ENCODE measurements around the gene CCL27. TPM values are rescaled to one million over a fixed set of nuclear protein-coding genes. Genes with fewer than 3 reads are reported as not detected.

CCL27 gene
- total RNA-seq, 6 experiments from 2014 or later: 0.88 TPM; not detected in 5

DNA sequence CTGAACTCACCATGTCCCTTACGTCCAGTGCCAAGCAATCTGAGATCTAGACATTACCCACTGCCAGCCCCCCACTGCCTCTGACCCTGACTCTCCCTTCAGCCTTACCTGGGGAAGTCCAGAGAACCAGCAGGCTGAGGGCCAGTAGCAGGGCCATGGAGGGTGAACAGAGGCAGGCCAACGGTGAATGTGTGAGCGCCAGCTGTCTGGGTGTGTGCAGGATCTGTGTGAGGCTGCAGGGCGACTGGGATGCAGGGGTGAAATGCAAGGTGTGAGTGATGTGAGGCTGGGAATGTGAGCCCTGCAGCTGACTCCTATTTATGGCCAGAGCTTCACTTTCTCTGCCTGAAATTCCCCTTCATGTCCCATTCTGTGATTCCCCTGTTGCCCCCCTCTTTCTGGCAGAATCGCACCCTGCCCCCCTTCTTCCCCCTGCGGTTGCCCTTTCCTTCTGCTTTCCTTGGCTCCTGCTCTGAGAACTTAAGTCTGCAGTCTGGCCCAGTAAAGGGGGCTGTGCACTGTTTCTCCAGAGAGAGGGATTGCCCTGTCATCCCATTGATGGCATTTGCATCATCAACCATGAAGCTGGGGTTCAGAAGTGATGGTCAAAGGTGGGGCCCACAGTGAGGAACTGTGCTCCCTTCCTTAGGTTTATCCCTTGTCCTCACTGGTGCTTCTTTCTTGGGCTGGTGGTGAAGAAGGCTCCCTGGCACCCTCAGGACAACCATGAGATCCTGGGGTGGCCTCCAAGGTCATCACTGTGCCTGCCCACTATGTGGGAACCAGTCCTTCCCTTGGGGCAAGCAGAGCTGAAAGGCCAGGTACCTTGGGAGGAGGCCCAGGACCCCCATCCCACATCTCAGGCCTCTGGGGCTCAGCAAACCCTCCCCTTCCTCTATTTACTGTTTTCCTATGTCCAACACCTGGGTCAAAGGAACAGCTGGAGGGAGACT lies 28.8 kb upstream of the CCL27 start, which contains the start of gene CCL19:
Gene CCL19 (minus strand): TSS at position 294 of the 953 bp plus-strand sequence. CDS start 137 bp downstream, at position 157.
- Mint-ChIP-seq H3K4me3 (no peak within 1 kb of the TSS), H3K27me3 (ENCODE audit: insufficient read depth) (peaks cover 2% of the 10 kb centered on the region), H3K4me1 (ENCODE audit: low read depth) (peaks cover 8% of the 10 kb centered on the region), H3K36me3 (ENCODE audit: low read depth) (no peaks in the 10 kb centered on the region), H3K27ac (no peak within 1 kb of the TSS), H3K9me3 (no peaks in the 10 kb centered on the region)
- TF ChIP-seq, protein P1, sequence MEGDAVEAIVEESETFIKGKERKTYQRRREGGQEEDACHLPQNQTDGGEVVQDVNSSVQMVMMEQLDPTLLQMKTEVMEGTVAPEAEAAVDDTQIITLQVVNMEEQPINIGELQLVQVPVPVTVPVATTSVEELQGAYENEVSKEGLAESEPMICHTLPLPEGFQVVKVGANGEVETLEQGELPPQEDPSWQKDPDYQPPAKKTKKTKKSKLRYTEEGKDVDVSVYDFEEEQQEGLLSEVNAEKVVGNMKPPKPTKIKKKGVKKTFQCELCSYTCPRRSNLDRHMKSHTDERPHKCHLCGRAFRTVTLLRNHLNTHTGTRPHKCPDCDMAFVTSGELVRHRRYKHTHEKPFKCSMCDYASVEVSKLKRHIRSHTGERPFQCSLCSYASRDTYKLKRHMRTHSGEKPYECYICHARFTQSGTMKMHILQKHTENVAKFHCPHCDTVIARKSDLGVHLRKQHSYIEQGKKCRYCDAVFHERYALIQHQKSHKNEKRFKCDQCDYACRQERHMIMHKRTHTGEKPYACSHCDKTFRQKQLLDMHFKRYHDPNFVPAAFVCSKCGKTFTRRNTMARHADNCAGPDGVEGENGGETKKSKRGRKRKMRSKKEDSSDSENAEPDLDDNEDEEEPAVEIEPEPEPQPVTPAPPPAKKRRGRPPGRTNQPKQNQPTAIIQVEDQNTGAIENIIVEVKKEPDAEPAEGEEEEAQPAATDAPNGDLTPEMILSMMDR (IDR thresholded peaks at IDR 0.05): no peak
- no peak for DNase-seq

DNA sequence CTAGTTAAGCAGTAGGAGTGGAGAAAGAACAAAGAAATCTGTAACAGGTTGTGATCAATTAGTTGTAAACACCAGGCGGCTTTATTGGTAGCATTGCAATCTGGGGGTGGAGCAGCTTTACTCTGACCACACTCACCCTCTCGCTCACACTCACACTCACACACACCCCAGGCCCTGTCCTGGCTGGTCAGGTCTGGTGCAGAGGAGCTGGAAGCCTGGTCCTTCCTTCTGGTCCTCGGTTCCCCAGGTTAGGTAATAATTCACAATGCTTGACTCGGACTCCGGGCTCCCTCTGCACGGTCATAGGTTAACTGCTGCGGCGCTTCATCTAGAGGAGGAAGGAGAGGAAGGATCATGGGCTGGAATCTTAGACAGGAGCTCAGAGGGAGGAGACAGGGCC lies 27.1 kb upstream of the CCL27 start:
- Mint-ChIP-seq H3K27me3 (ENCODE audit: insufficient read depth) (peaks cover under 1% of the 10 kb centered on the region), H3K27ac (no peak overlapping the region), H3K36me3 (ENCODE audit: low read depth) (peaks cover 5% of the 10 kb centered on the region; the same call in 1 of the 2 replicates), H3K9me3 (no peaks in the 10 kb centered on the region), H3K4me1 (ENCODE audit: low read depth) (peaks cover 18% of the 10 kb centered on the region), H3K4me3 (no peak overlapping the region)
- TF ChIP-seq, protein P1 (IDR thresholded peaks at IDR 0.05): no peak
- DNase-seq: no peak

DNA sequence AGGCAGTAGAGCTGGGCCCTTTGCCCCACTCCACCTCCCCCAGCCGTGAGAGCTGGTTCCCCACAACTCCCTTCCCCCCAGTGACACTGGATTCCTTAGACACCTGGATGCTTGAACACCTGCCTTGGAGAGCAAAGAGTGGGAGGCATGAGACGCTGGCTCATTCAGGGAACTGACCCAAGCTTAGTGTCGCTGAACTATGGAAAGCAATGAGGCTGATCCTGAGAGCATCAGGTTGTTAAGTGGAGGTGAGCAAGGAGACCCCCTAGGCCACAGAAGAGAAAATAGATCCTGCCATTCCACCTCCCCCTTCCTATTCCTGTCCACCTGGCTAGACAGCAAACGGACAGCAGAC lies 26.6 kb upstream of the CCL27 start:
- Mint-ChIP-seq H3K9me3 (no peaks in the 10 kb centered on the region), H3K27ac (no peak overlapping the region), H3K36me3 (ENCODE audit: low read depth) (peaks cover 5% of the 10 kb centered on the region; the same call in 1 of the 2 replicates), H3K4me1 (ENCODE audit: low read depth) (peaks cover 18% of the 10 kb centered on the region), H3K27me3 (ENCODE audit: insufficient read depth) (peaks cover 1% of the 10 kb centered on the region), H3K4me3 (no peak overlapping the region)
- no peak for DNase-seq
- TF ChIP-seq, protein P1 (IDR thresholded peaks at IDR 0.05): no peak

DNA sequence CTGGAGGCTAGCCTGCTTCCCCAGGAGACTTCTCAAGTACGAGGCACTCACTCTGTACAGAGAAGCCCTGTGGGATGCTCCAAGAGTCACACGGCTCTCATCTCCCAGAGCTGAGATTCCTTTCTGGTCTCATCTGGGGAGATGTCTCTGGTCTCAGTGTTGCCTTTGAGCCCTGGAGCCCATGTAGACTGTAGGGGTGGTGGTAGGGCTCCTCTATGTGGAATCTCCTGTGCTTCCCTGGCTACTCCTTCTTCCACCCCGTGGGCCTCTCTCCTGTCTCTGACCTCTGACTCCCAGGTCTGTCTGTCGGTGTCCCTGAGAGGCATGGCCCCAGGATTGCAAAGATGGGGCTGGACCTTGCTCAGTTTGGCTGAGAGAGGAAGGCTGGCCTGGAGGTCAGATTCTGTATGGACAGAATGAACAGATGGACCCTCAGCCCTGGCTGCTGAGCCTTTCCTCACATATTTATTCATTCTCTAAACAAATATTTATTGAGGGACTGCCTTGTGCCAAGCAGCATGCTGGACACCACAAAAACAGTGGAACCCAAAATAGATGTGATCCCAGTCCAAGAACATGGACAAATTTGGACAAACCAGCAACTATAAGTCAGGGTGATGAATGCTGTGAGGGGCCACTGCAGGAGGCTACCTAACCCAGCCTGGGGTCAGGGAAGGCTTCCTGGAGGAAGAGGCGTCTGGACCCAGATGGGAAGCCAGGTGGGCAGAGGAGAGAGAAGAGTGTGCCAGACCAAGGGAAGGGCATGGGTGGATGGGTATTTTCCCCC lies 26.1 kb upstream of the CCL27 start:
- peaks cover 5% of the 10 kb centered on the region; the same call in 1 of the 2 replicates for H3K36me3 Mint-ChIP-seq (ENCODE audit: low read depth)
- H3K27ac Mint-ChIP-seq: no peak overlapping the region
- H3K4me3 Mint-ChIP-seq: no peak overlapping the region
- no peak for DNase-seq
- TF ChIP-seq, protein P1 (IDR thresholded peaks at IDR 0.05): no peak
- H3K27me3 Mint-ChIP-seq (ENCODE audit: insufficient read depth): peaks cover 1% of the 10 kb centered on the region
- peaks cover 18% of the 10 kb centered on the region for H3K4me1 Mint-ChIP-seq (ENCODE audit: low read depth)
- H3K9me3 Mint-ChIP-seq: no peaks in the 10 kb centered on the region

DNA sequence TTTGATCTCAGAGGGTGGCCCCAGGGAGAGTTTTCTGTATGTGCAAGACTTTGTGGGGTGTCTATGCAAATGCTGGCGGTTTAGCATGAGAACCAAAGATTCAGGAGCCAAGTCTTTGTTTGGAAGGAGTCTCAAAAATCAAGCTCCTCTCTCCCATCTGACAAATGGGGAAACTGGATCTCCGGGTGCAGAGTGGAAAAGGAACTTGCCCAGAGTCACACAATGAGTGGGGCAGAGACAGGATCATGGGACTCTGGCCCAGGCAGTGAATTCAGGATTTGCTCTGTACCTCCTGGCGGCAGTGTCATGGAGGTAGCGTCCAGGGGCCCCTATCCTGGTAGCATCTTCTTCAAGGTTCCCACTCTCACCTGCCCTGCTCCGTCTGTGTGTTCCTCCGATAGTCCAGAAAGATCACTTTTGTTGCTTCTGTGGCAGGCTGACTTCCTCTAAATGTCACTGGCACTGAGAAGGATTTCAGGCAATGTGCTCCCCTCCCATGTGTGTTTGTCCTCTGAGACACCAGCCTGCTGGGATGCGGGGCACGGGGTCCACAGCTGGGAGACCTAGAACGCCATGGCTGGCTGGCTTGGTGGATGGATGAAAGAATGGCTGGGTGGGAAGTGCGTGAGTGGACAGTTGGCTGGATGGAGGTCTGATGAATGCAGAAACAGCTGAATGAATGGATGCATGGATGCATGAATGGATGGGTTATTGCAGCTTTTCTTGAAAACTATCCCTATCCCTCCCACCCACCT lies 25.0 kb upstream of the CCL27 start:
- peaks cover 1% of the 10 kb centered on the region for H3K27me3 Mint-ChIP-seq (ENCODE audit: insufficient read depth)
- TF ChIP-seq, protein P1 (IDR thresholded peaks at IDR 0.05): no peak

More for the DNA sequence above, 25.0 kb upstream of the CCL27 start:
- Mint-ChIP-seq H3K9me3 (no peaks in the 10 kb centered on the region), H3K4me3 (no peak overlapping the region), H3K4me1 (ENCODE audit: low read depth) (peaks cover 18% of the 10 kb centered on the region), H3K27ac (no peak overlapping the region), H3K36me3 (ENCODE audit: low read depth) (peaks cover 5% of the 10 kb centered on the region; the same call in 1 of the 2 replicates)
- DNase-seq: no peak
